ENCODE results near the gene EXOC4.
"Not testable (repeated sequence)": the region's sequence is repeated elsewhere in the genome, so short reads cannot be mapped to it uniquely, and the experiment has no call there.

EXOC4 gene

GRCh38 chr7:133904776-133905175, 651.9 kb downstream of the EXOC4 start:
- no peak for DNase-seq

GRCh38 chr7:133906553-133906952, 653.7 kb downstream of the EXOC4 start:
- DNase-seq, result not testable (repeated sequence)

GRCh38 chr7:133910761-133911160, 657.9 kb downstream of the EXOC4 start:
- peak; percentile 47 for DNase-seq

- no peak for DNase-seq
Observed at GRCh38 chr7:133911724-133912123, 658.8 kb downstream of the EXOC4 start.

- DNase-seq, result no peak
Observed at GRCh38 chr7:133912916-133913697, 660.2 kb downstream of the EXOC4 start.

- no peak for DNase-seq
Observed at GRCh38 chr7:133916621-133917020, 663.7 kb downstream of the EXOC4 start.

- DNase-seq, result no peak
Observed at GRCh38 chr7:133919810-133920209, 666.9 kb downstream of the EXOC4 start.

GRCh38 chr7:133921635-133922182, 668.8 kb downstream of the EXOC4 start:
- no peak for DNase-seq

- no peak for DNase-seq
Observed at GRCh38 chr7:133923974-133924373, 671.1 kb downstream of the EXOC4 start.

GRCh38 chr7:133931053-133931452, 678.2 kb downstream of the EXOC4 start:
- no peak for DNase-seq

- DNase-seq, result no peak
Observed at GRCh38 chr7:133932591-133932990, 679.7 kb downstream of the EXOC4 start.

GRCh38 chr7:133934262-133934976, 681.5 kb downstream of the EXOC4 start:
- DNase-seq, result no peak

- DNase-seq, result no peak
Observed at GRCh38 chr7:133934977-133935330, 682.1 kb downstream of the EXOC4 start.

GRCh38 chr7:133936074-133936473, 683.2 kb downstream of the EXOC4 start:
- no peak for DNase-seq

- no peak for DNase-seq
Observed at GRCh38 chr7:133937786-133938185, 684.9 kb downstream of the EXOC4 start.

- DNase-seq, result no peak
Observed at GRCh38 chr7:133940368-133940767, 687.5 kb downstream of the EXOC4 start.

GRCh38 chr7:133941496-133941895, 688.6 kb downstream of the EXOC4 start:
- DNase-seq, result no peak

GRCh38 chr7:133945497-133945896, 692.6 kb downstream of the EXOC4 start:
- DNase-seq, result no peak

GRCh38 chr7:133947458-133948254, 694.8 kb downstream of the EXOC4 start:
- no peak for DNase-seq

GRCh38 chr7:133948588-133948987, 695.7 kb downstream of the EXOC4 start:
- no peak for DNase-seq

- DNase-seq, result no peak
Observed at GRCh38 chr7:133950855-133951254, 698.0 kb downstream of the EXOC4 start.

GRCh38 chr7:133955208-133955607, 702.3 kb downstream of the EXOC4 start:
- DNase-seq, result no peak

GRCh38 chr7:133957845-133958244, 705.0 kb downstream of the EXOC4 start:
- DNase-seq, result no peak
